ENCODE measurements around the gene NDUFV2.

Gene NDUFV2

DNA sequence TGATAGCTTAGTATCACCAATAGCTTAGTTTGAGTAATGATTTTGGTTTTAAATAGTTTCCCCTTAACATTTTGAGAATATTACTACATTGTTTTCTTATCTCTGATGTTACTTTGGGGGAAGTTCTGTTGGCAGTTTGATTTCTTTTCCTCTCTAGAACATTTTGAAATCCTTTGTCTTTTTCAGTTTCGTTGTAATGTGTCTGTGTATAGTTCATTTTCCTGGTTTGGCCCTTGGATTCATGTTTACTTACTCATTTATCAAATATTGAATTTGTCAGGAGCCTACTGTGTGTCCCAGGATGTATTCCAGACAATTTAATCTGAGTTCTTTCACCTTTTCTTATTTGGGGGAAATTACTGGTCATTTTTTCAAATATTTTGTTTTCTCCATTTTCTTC lies 50.8 kb downstream of the NDUFV2 start:
- H3K9me3 ChIP-seq (ENCODE audit: low read length): no peaks in the 10 kb centered on the region
- peaks cover 7% of the 10 kb centered on the region for H3K36me3 ChIP-seq (ENCODE audit: insufficient read depth, low read length)
- H3K9ac ChIP-seq (ENCODE audit: low read length): no peak overlapping the region
- H3K9me2 ChIP-seq (ENCODE audit: low read depth, low read length): no peaks in the 10 kb centered on the region
- no peaks in the 10 kb centered on the region for H4K20me1 ChIP-seq (ENCODE audit: insufficient read depth, low read length)
- H2AFZ ChIP-seq (ENCODE audit: low read length): no peak overlapping the region
- H3K27ac ChIP-seq (ENCODE audit: low read depth, low read length, poor library complexity, severe bottlenecking): no peak overlapping the region
- no peaks in the 10 kb centered on the region for H3F3A ChIP-seq (ENCODE audit: insufficient read depth, low read length)
- H3K4me3 ChIP-seq (ENCODE audit: low read depth, low read length, poor library complexity, severe bottlenecking): no peak overlapping the region
- TF ChIP-seq CTCF (IDR thresholded peaks at IDR 0.05; ENCODE audit: low read length) (no peak), EZH2 (IDR thresholded peaks at IDR 0.05; ENCODE audit: borderline replicate concordance, low read length) (no peak)
- H3K4me1 ChIP-seq (ENCODE audit: insufficient read depth, low read length, severe bottlenecking): peaks cover 21% of the 10 kb centered on the region
- peaks cover 96% of the 10 kb centered on the region for H3K79me2 ChIP-seq (ENCODE audit: insufficient read depth, low read length)
- no peak overlapping the region for H3K4me2 ChIP-seq (ENCODE audit: low read length)
- no peaks in the 10 kb centered on the region for H3K27me3 ChIP-seq (ENCODE audit: insufficient read depth, low read length)

GRCh38 chr18:9156604-9157249 lies 54.2 kb downstream of the NDUFV2 start:
- H3K4me2 ChIP-seq (ENCODE audit: low read length): no peak overlapping the region
- no peaks in the 10 kb centered on the region for H3K27me3 ChIP-seq (ENCODE audit: insufficient read depth, low read length)
- no peaks in the 10 kb centered on the region for H3K4me1 ChIP-seq (ENCODE audit: insufficient read depth, low read length, severe bottlenecking)
- H3K36me3 ChIP-seq (ENCODE audit: insufficient read depth, low read length): peaks cover 18% of the 10 kb centered on the region
- peaks cover 86% of the 10 kb centered on the region for H3K79me2 ChIP-seq (ENCODE audit: insufficient read depth, low read length)
- H3K9me2 ChIP-seq (ENCODE audit: low read depth, low read length): no peaks in the 10 kb centered on the region
- no peaks in the 10 kb centered on the region for H4K20me1 ChIP-seq (ENCODE audit: insufficient read depth, low read length)
- H2AFZ ChIP-seq (ENCODE audit: low read length): no peak overlapping the region
- H3K9me3 ChIP-seq (ENCODE audit: low read length): peaks cover 5% of the 10 kb centered on the region; the same call in 1 of the 2 replicates
- H3K4me3 ChIP-seq (ENCODE audit: low read depth, low read length, poor library complexity, severe bottlenecking): no peak overlapping the region
- no peaks in the 10 kb centered on the region for H3F3A ChIP-seq (ENCODE audit: insufficient read depth, low read length)
- TF ChIP-seq EZH2 (IDR thresholded peaks at IDR 0.05; ENCODE audit: borderline replicate concordance, low read length): no peak
- TF ChIP-seq CTCF (IDR thresholded peaks at IDR 0.05; ENCODE audit: low read length): no peak
- no peak overlapping the region for H3K9ac ChIP-seq (ENCODE audit: low read length)
- H3K27ac ChIP-seq (ENCODE audit: low read depth, low read length, poor library complexity, severe bottlenecking): no peak overlapping the region

DNA sequence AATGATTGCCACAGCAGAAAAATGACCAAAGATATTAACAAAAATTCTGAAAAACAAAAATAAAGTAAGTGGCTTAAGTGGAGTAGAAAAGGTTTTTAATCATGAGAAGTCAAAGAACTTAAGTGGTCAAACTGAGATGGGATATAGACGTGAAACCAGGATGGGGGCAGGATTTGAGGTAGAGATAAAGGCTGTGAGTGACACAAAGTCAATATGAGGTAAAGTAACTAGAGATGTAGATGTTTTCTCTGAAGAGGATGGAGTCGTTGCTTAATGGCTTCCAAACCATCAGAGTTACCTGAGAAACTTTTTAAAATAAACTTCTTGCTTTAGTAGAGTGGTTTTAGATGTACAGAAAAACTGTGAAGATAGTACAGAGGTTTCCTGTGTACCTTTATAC lies 55.3 kb downstream of the NDUFV2 start:
- H3K27ac ChIP-seq (ENCODE audit: low read depth, low read length, poor library complexity, severe bottlenecking): no peak overlapping the region
- H3K36me3 ChIP-seq (ENCODE audit: insufficient read depth, low read length): peaks cover 18% of the 10 kb centered on the region
- H4K20me1 ChIP-seq (ENCODE audit: insufficient read depth, low read length): no peaks in the 10 kb centered on the region
- no peak overlapping the region for H3K9ac ChIP-seq (ENCODE audit: low read length)
- no peak overlapping the region for H3K4me3 ChIP-seq (ENCODE audit: low read depth, low read length, poor library complexity, severe bottlenecking)
- TF ChIP-seq CTCF (IDR thresholded peaks at IDR 0.05; ENCODE audit: low read length) (no peak), EZH2 (IDR thresholded peaks at IDR 0.05; ENCODE audit: borderline replicate concordance, low read length) (no peak)
- no peaks in the 10 kb centered on the region for H3K9me2 ChIP-seq (ENCODE audit: low read depth, low read length)
- no peak overlapping the region for H2AFZ ChIP-seq (ENCODE audit: low read length)
- H3F3A ChIP-seq (ENCODE audit: insufficient read depth, low read length): no peaks in the 10 kb centered on the region
- H3K79me2 ChIP-seq (ENCODE audit: insufficient read depth, low read length): peaks cover 86% of the 10 kb centered on the region
- no peaks in the 10 kb centered on the region for H3K27me3 ChIP-seq (ENCODE audit: insufficient read depth, low read length)
- H3K9me3 ChIP-seq (ENCODE audit: low read length): peaks cover 8% of the 10 kb centered on the region; the same call in 1 of the 2 replicates
- H3K4me2 ChIP-seq (ENCODE audit: low read length): no peak overlapping the region
- H3K4me1 ChIP-seq (ENCODE audit: insufficient read depth, low read length, severe bottlenecking): no peaks in the 10 kb centered on the region

Measured in OCI-LY1 (cell line).